T-helper 1 cell treated with Interleukin-12 subunit alpha and Interleukin-12 subunit beta and Interleukin-4 antibody, amounts not matched to agents 30 ng/mL and 1 ng/mL, for 36 hours (primary cell): ENCODE data around the gene CEP97. TPM values are rescaled to one million over a fixed set of nuclear protein-coding genes. Genes with fewer than 3 reads are reported as not detected.
"Not testable (repeated sequence)": the region's sequence is repeated elsewhere in the genome, so short reads cannot be mapped to it uniquely, and the experiment has no call there.

Source experiments
- intact Hi-C: fragments of 100-400 bp; cut with micrococcal nuclease; formaldehyde crosslinking; loops from one replicate; pipeline ENCODE4 v1.15.1; 2024
- total RNA-seq: library from RNA; stranded (reverse); gene quantifications from 2 replicates; pipeline ENCODE4 v1.2.3, GENCODE V29; 2022

Gene CEP97
- total RNA-seq, 1 donor from 2014 or later, result 22.3 TPM

GRCh38 chr3:101753386-101754113, 29.1 kb downstream of the CEP97 start:
- intact Hi-C loops, result not testable (repeated sequence)

- intact Hi-C loops, result no loop called here
Observed at GRCh38 chr3:101758224-101758623, 33.8 kb downstream of the CEP97 start.

- intact Hi-C loops, result no loop called here
Observed at GRCh38 chr3:101762041-101762646, 37.7 kb downstream of the CEP97 start.

GRCh38 chr3:101777745-101778281, 53.4 kb downstream of the CEP97 start:
- intact Hi-C loops, result loop anchor here (2.0 to 10.0 kb wide), 5 partner anchors 91 to 1443 kb away; partner anchors contain the start of genes LNP1, NIT2, PCNP and RPL24

GRCh38 chr3:101778385-101779046, 54.1 kb downstream of the CEP97 start:
- intact Hi-C loops, result loop anchor here (1.0 to 10.0 kb wide), 10 partner anchors 25 to 1444 kb away; partner anchors contain the start of genes CEP97, LNP1, NIT2 and PCNP

GRCh38 chr3:101779047-101779821, 54.8 kb downstream of the CEP97 start, which contains the start of gene NXPE3:
Gene NXPE3, plus strand, starts transcription at chr3:101779211. Its CDS starts 6,386 bp downstream, at chr3:101785597.
- intact Hi-C loops, result loop anchor here (1.0 to 10.0 kb wide), 10 partner anchors 24 to 1444 kb away; partner anchors contain the start of genes CEP97, LNP1, NIT2 and PCNP

GRCh38 chr3:101779822-101780381, 55.5 kb downstream of the CEP97 start:
- intact Hi-C loops, result loop anchor here (1.0 to 10.0 kb wide), 10 partner anchors 23 to 1445 kb away; partner anchors contain the start of genes CEP97, LNP1, NIT2 and PCNP

- intact Hi-C loops, result no loop called here
Observed at GRCh38 chr3:101780661-101781060, 56.2 kb downstream of the CEP97 start.

GRCh38 chr3:101781166-101781565, 56.8 kb downstream of the CEP97 start:
- intact Hi-C loops, result no loop called here

- intact Hi-C loops, result loop anchor here (1.0 kb wide), 1 partner anchor 18 kb away; no protein-coding TSS in a partner anchor
Observed at GRCh38 chr3:101784855-101785613, 60.6 kb downstream of the CEP97 start.

- intact Hi-C loops, result no loop called here
Observed at GRCh38 chr3:101791778-101792177, 67.4 kb downstream of the CEP97 start.

GRCh38 chr3:101796077-101796680, 71.8 kb downstream of the CEP97 start:
- intact Hi-C loops, result no loop called here

GRCh38 chr3:101801174-101801573, 76.8 kb downstream of the CEP97 start:
- intact Hi-C loops, result no loop called here

- intact Hi-C loops, result loop anchor here (2.0 kb wide), 1 partner anchor 575 kb away; no protein-coding TSS in a partner anchor
Observed at GRCh38 chr3:101802179-101802578, 77.8 kb downstream of the CEP97 start.

- intact Hi-C loops, result loop anchor here (1.0 to 2.0 kb wide), 9 partner anchors 10 to 733 kb away; partner anchors contain the start of genes CEP97 and NXPE3
Observed at GRCh38 chr3:101803173-101803782, 78.9 kb downstream of the CEP97 start.

- intact Hi-C loops, result loop anchor here (1.0 to 2.0 kb wide), 9 partner anchors 9 to 732 kb away; partner anchors contain the start of genes CEP97 and NXPE3
Observed at GRCh38 chr3:101803939-101804338, 79.5 kb downstream of the CEP97 start.

- intact Hi-C loops, result no loop called here
Observed at GRCh38 chr3:101806491-101806890, 82.1 kb downstream of the CEP97 start.

GRCh38 chr3:101807888-101808287, 83.5 kb downstream of the CEP97 start:
- intact Hi-C loops, result loop anchor here (2.0 kb wide), 3 partner anchors 129 to 865 kb away; no protein-coding TSS in a partner anchor
